GM12891 (cell line): ENCODE data around the gene CRTAP.

ENCODE experiments used
- PAX5 ChIP-seq: IDR thresholded peaks from 2 replicates; pipeline ENCODE4 v1.6.1; 2011; ENCODE audit warnings: low read length, moderate library complexity, mild to moderate bottlenecking; ENCODE audit not compliant: insufficient read depth, severe bottlenecking
- POLR2A ChIP-seq: IDR thresholded peaks from 2 replicates; pipeline ENCODE4 v1.6.1; 2011; ENCODE audit warnings: low read depth, low read length, control low read depth
- POLR2AphosphoS5 ChIP-seq: IDR thresholded peaks from 2 replicates; pipeline ENCODE4 v1.6.1; 2011; ENCODE audit warnings: low read depth, low read length, control low read depth
- SPI1 ChIP-seq: IDR thresholded peaks from 2 replicates; pipeline ENCODE4 v1.6.1; 2011; ENCODE audit warnings: low read depth, low read length, control low read depth

- TF ChIP-seq POLR2AphosphoS5 (no peak), POLR2A (no peak), PAX5 (no peak), SPI1 (no peak)
Measured at GRCh38 chr3:33067484-33067883, 46.3 kb upstream of the CRTAP start.
